Upper lobe of right lung (tissue), 1 donor: ENCODE measurements around the gene ELAC2. TPM values are rescaled to one million over a fixed set of nuclear protein-coding genes. Genes with fewer than 3 reads are reported as not detected.

Source experiments
- ATAC-seq: fragments of 200-7000 bp; cut with Tn5 transposase; one replicate; pipeline ENCODE4 v1.9.1; 2020; ENCODE audit warnings: mild to moderate bottlenecking, moderate library complexity
- DNase-seq: peaks from one replicate; pipeline ENCODE4 v3.0.0-alpha.2; 2020
- H3K27ac ChIP-seq: fragments of 200-600 bp; one replicate; pipeline ENCODE4 v1.8.0; 2022
- H3K27me3 ChIP-seq: fragments of 200-600 bp; one replicate; pipeline ENCODE4 v1.8.0; 2022; ENCODE audit warnings: mild to moderate bottlenecking
- H3K36me3 ChIP-seq: fragments of 200-600 bp; one replicate; pipeline ENCODE4 v1.8.0; 2022
- H3K4me1 ChIP-seq: fragments of 200-600 bp; one replicate; pipeline ENCODE4 v1.8.0; 2022
- H3K4me3 ChIP-seq: fragments of 200-600 bp; one replicate; pipeline ENCODE4 v1.8.0; 2022; ENCODE audit warnings: mild to moderate bottlenecking
- H3K9me3 ChIP-seq: fragments of 200-600 bp; one replicate; pipeline ENCODE4 v1.8.0; 2022
- CTCF ChIP-seq: fragments of 200-600 bp; IDR thresholded peaks from one replicate; pipeline ENCODE4 v1.8.0; 2022; ENCODE audit warnings: antibody characterized with exemption
- intact Hi-C: fragments of 100-400 bp; cut with DNase I; formaldehyde crosslinking; loops from one replicate; pipeline ENCODE4 v1.11.0; 2022
- total RNA-seq: library from RNA; stranded (reverse); fragmentation: NEBNext Ultra II Directional; extraction: Animal tissue kit (Norgen Biotek cat#: 25700); gene quantifications from one replicate; pipeline ENCODE4 v1.2.1, GENCODE V29; 2021
- donor health status: DM: no; HTN: yes; CAD: no; lungs with severe emphysema.

ELAC2 gene
- total RNA-seq, 1 donor from 2014 or later, result 35.3 TPM

GRCh38 chr17:12961655-12962054, 56.2 kb downstream of the ELAC2 start:
- Histone ChIP-seq H3K36me3 (peaks cover 2% of the 10 kb centered on the region), H3K9me3 (no peaks in the 10 kb centered on the region), H3K4me1 (no peaks in the 10 kb centered on the region), H3K27ac (no peak overlapping the region), H3K27me3 (no peaks in the 10 kb centered on the region), H3K4me3 (no peak overlapping the region)
- intact Hi-C loops, result no loop called here
- TF ChIP-seq CTCF, result no peak
- ATAC-seq, result no peak
- DNase-seq, result no peak

GRCh38 chr17:12959441-12959840, 58.4 kb downstream of the ELAC2 start:
- Histone ChIP-seq H3K4me1 (no peaks in the 10 kb centered on the region), H3K27ac (no peak overlapping the region), H3K4me3 (no peak overlapping the region), H3K27me3 (no peaks in the 10 kb centered on the region), H3K36me3 (peaks cover 7% of the 10 kb centered on the region), H3K9me3 (no peaks in the 10 kb centered on the region)
- TF ChIP-seq CTCF, result no peak
- intact Hi-C loops, result no loop called here
- DNase-seq (no peak), ATAC-seq (no peak)

GRCh38 chr17:12958786-12959185, 59.0 kb downstream of the ELAC2 start:
- Histone ChIP-seq H3K27ac (no peak overlapping the region), H3K27me3 (no peaks in the 10 kb centered on the region), H3K4me1 (no peaks in the 10 kb centered on the region), H3K9me3 (no peaks in the 10 kb centered on the region), H3K36me3 (peaks cover 7% of the 10 kb centered on the region), H3K4me3 (no peak overlapping the region)
- ATAC-seq (no peak), DNase-seq (no peak)
- no peak for TF ChIP-seq CTCF
- intact Hi-C loops, result no loop called here

- H3K4me3 ChIP-seq, result no peak overlapping the region
- no peaks in the 10 kb centered on the region for H3K9me3 ChIP-seq
- H3K4me1 ChIP-seq, result no peaks in the 10 kb centered on the region
- no peak overlapping the region for H3K27ac ChIP-seq
- ATAC-seq (no peak), DNase-seq (no peak)
- H3K36me3 ChIP-seq, result peaks cover 7% of the 10 kb centered on the region
- no peaks in the 10 kb centered on the region for H3K27me3 ChIP-seq
- no peak for TF ChIP-seq CTCF
- intact Hi-C loops, result no loop called here
These were observed 62.3 kb downstream of the ELAC2 start for GRCh38 chr17:12955521-12955920.

- DNase-seq (no peak), ATAC-seq (no peak)
- H3K36me3 ChIP-seq, result peaks cover 19% of the 10 kb centered on the region
- H3K4me3 ChIP-seq, result no peak overlapping the region
- H3K4me1 ChIP-seq, result no peaks in the 10 kb centered on the region
- no peak for TF ChIP-seq CTCF
- H3K27ac ChIP-seq, result no peak overlapping the region
- no peaks in the 10 kb centered on the region for H3K9me3 ChIP-seq
- intact Hi-C loops, result no loop called here
- H3K27me3 ChIP-seq, result no peaks in the 10 kb centered on the region
These were observed 64.7 kb downstream of the ELAC2 start for GRCh38 chr17:12953156-12953555.

GRCh38 chr17:12952012-12952411, 65.8 kb downstream of the ELAC2 start:
- no peak overlapping the region for H3K27ac ChIP-seq
- no peaks in the 10 kb centered on the region for H3K4me1 ChIP-seq
- no peak for ATAC-seq
- no peaks in the 10 kb centered on the region for H3K9me3 ChIP-seq
- peaks cover 19% of the 10 kb centered on the region for H3K36me3 ChIP-seq
- no peak for TF ChIP-seq CTCF
- H3K4me3 ChIP-seq, result no peak overlapping the region
- intact Hi-C loops, result no loop called here
- H3K27me3 ChIP-seq, result no peaks in the 10 kb centered on the region
- DNase-seq, result no peak
